IMR-90 (cell line): Measurements from ENCODE around the gene MS4A13. TPM values are rescaled to one million over a fixed set of nuclear protein-coding genes. Genes with fewer than 3 reads are reported as not detected.

Source experiments
- ATAC-seq: fragments of 200-7000 bp; cut with Tn5 transposase; 2 replicates; pipeline ENCODE4 v1.9.1; 2020; ENCODE audit warnings: low read depth, mild to moderate bottlenecking, moderate library complexity
- BruUV-seq: library from RNA; stranded (reverse); fragments of 400-500 nt; replicated peaks from 2 replicates; lab custom pipeline; 2021; lab: Mats Ljungman, UMichigan
- CTCF ChIA-PET: fragments of 300-600 bp; formaldehyde crosslinking; extraction: SDS; loops from one replicate; lab custom pipeline; 2021; ENCODE audit warnings: antibody characterized with exemption; lab: Yijun Ruan, JAX
- POLR2A ChIA-PET: fragments of 300-600 bp; sonication (Branson Sonifier 250); formaldehyde crosslinking; loops from one replicate; lab custom pipeline; 2022; ENCODE audit warnings: antibody characterized with exemption; ENCODE audit not compliant: unreplicated experiment; lab: Charles Lee
- DNase-seq: peaks from one replicate; pipeline ENCODE4 v3.0.0; 2013
- H2AFZ ChIP-seq: replicated peaks from 2 replicates; pipeline ENCODE3; 2013; ENCODE audit warnings: low read length, mild to moderate bottlenecking; ENCODE audit not compliant: poor library complexity
- H2AK5ac ChIP-seq: 2 replicates; pipeline ENCODE4 v1.6.1; 2013; ENCODE audit warnings: low read depth, low read length, inconsistent platforms
- H2AK9ac ChIP-seq: replicated peaks from 2 replicates; pipeline ENCODE3; 2013; ENCODE audit warnings: mild to moderate bottlenecking, low read depth, low read length, moderate library complexity; ENCODE audit not compliant: poor library complexity
- H2BK120ac ChIP-seq: 2 replicates; pipeline ENCODE4 v1.6.1; 2013; ENCODE audit warnings: low read depth, low read length, inconsistent platforms
- H2BK15ac ChIP-seq: 3 replicates; pipeline ENCODE4 v1.6.1; 2013; ENCODE audit warnings: low read depth, low read length, inconsistent platforms
- H2BK20ac ChIP-seq: 2 replicates; pipeline ENCODE4 v1.6.1; 2013; ENCODE audit warnings: low read depth, mild to moderate bottlenecking, inconsistent platforms, low read length, moderate library complexity
- H2BK5ac ChIP-seq: 2 replicates; pipeline ENCODE4 v1.6.1; 2013; ENCODE audit warnings: mild to moderate bottlenecking, low read depth, low read length, inconsistent platforms; ENCODE audit not compliant: poor library complexity, severe bottlenecking
- H3K14ac ChIP-seq: replicated peaks from 2 replicates; pipeline ENCODE4 v1.6.1; 2013; ENCODE audit warnings: low read depth, low read length, inconsistent platforms
- H3K18ac ChIP-seq: 2 replicates; pipeline ENCODE4 v1.6.1; 2013; ENCODE audit warnings: low read depth, low read length, control low read depth
- H3K23ac ChIP-seq: 2 replicates; pipeline ENCODE4 v1.6.1; 2013; ENCODE audit warnings: low read depth, low read length, inconsistent platforms
- H3K27ac ChIP-seq: 2 replicates; pipeline ENCODE4 v1.5.1; 2013; ENCODE audit warnings: mild to moderate bottlenecking, control low read depth, low read length; ENCODE audit not compliant: insufficient read depth
- H3K27me3 ChIP-seq: 2 replicates; pipeline ENCODE4 v1.6.1; 2013; ENCODE audit warnings: low read length; ENCODE audit not compliant: control insufficient read depth, insufficient read depth
- H3K36me3 ChIP-seq: 2 replicates; pipeline ENCODE4 v1.6.1; 2013; ENCODE audit warnings: low read length, mixed read lengths; ENCODE audit not compliant: control insufficient read depth, insufficient read depth
- H3K4ac ChIP-seq: 2 replicates; pipeline ENCODE4 v1.6.1; 2013; ENCODE audit warnings: low read depth, low read length, inconsistent platforms
- H3K4me1 ChIP-seq: 2 replicates; pipeline ENCODE4 v1.6.1; 2013; ENCODE audit warnings: low read length, mixed read lengths; ENCODE audit not compliant: control insufficient read depth, insufficient read depth
- H3K4me2 ChIP-seq: 2 replicates; pipeline ENCODE4 v1.6.1; 2013; ENCODE audit warnings: low read depth, mild to moderate bottlenecking, control low read depth, low read length, moderate library complexity
- H3K4me3 ChIP-seq: 2 replicates; pipeline ENCODE4 v1.5.1; 2013; ENCODE audit warnings: low read depth, mild to moderate bottlenecking, control low read depth, low read length, moderate library complexity; ENCODE audit not compliant: insufficient read depth
- H3K56ac ChIP-seq: 2 replicates; pipeline ENCODE4 v1.6.1; 2013; ENCODE audit warnings: low read length, inconsistent platforms; ENCODE audit not compliant: insufficient read depth; ENCODE audit errors: extremely low read depth
- H3K79me1 ChIP-seq, 2 experiments: 2 replicates each; pipeline ENCODE4 v1.6.1; 2013; ENCODE audit warnings: low read length in 2 of 2, inconsistent platforms in 1 of 2, low read depth in 1 of 2
- H3K9ac ChIP-seq: 2 replicates; pipeline ENCODE4 v1.6.1; 2013; ENCODE audit warnings: low read depth, low read length, control low read depth
- H3K9me1 ChIP-seq: 2 replicates; pipeline ENCODE4 v1.6.1; 2013; ENCODE audit warnings: low read length, inconsistent platforms; ENCODE audit not compliant: insufficient read depth
- H3K9me3 ChIP-seq: 2 replicates; pipeline ENCODE4 v1.6.1; 2013; ENCODE audit warnings: low read length; ENCODE audit not compliant: control insufficient read depth, insufficient read depth
- H4K20me1 ChIP-seq: 2 replicates; pipeline ENCODE4 v1.6.1; 2013; ENCODE audit warnings: low read length, inconsistent platforms; ENCODE audit not compliant: insufficient read depth
- H4K5ac ChIP-seq: 2 replicates; pipeline ENCODE4 v1.6.1; 2013; ENCODE audit warnings: mild to moderate bottlenecking, low read depth, low read length, control low read depth
- H4K8ac ChIP-seq, 2 experiments: 2 replicates each; pipeline ENCODE4 v1.6.1; 2013; ENCODE audit warnings: low read depth in 2 of 2, low read length in 2 of 2, control low read depth in 1 of 2, inconsistent platforms in 1 of 2
- H4K91ac ChIP-seq: 2 replicates; pipeline ENCODE4 v1.6.1; 2013; ENCODE audit warnings: low read depth, low read length, inconsistent platforms; ENCODE audit not compliant: insufficient read depth
- BHLHE40 ChIP-seq: fragments of 150-350 bp; IDR thresholded peaks from 2 replicates; pipeline ENCODE4 v1.6.1; 2016; ENCODE audit warnings: mild to moderate bottlenecking, low read depth, low read length
- CEBPB ChIP-seq: IDR thresholded peaks from 2 replicates; pipeline ENCODE4 v1.6.1; 2012; ENCODE audit warnings: low read depth, low read length, improper control_type of control experiment
- CHD1 ChIP-seq: IDR thresholded peaks from 2 replicates; pipeline ENCODE4 v1.6.1; 2012; ENCODE audit warnings: low read depth, low read length, improper control_type of control experiment
- CTCF ChIP-seq: conservative IDR thresholded peaks from 2 replicates; pipeline ENCODE4 v1.5.1; 2012; ENCODE audit warnings: mild to moderate bottlenecking, low read depth, low read length, improper control_type of control experiment
- ELK1 ChIP-seq: fragments of 150-350 bp; IDR thresholded peaks from 2 replicates; pipeline ENCODE4 v1.6.1; 2016; ENCODE audit warnings: low read depth, mild to moderate bottlenecking, low read length, moderate library complexity, borderline replicate concordance
- FOS ChIP-seq: fragments of 150-350 bp; IDR thresholded peaks from 2 replicates; pipeline ENCODE4 v1.6.1; 2016; ENCODE audit warnings: low read depth, low read length
- MAFK ChIP-seq: IDR thresholded peaks from 2 replicates; pipeline ENCODE4 v1.6.1; 2012; ENCODE audit warnings: low read depth, low read length, improper control_type of control experiment
- MAZ ChIP-seq: IDR thresholded peaks from 2 replicates; pipeline ENCODE4 v1.6.1; 2012; ENCODE audit warnings: low read depth, mild to moderate bottlenecking, low read length, improper control_type of control experiment, moderate library complexity, borderline replicate concordance
- MXI1 ChIP-seq: IDR thresholded peaks from 2 replicates; pipeline ENCODE4 v1.6.1; 2012; ENCODE audit warnings: low read depth, mild to moderate bottlenecking, low read length, moderate library complexity, borderline replicate concordance
- NFE2L2 ChIP-seq: fragments of 150-350 bp; IDR thresholded peaks from 2 replicates; pipeline ENCODE4 v1.6.1; 2016; ENCODE audit warnings: low read depth, mild to moderate bottlenecking, low read length
- POLR2A ChIP-seq: IDR thresholded peaks from 2 replicates; pipeline ENCODE4 v1.6.1; 2012; ENCODE audit warnings: mild to moderate bottlenecking, low read depth, low read length
- RAD21 ChIP-seq: IDR thresholded peaks from 2 replicates; pipeline ENCODE4 v1.6.1; 2012; ENCODE audit warnings: low read length, improper control_type of control experiment
- RCOR1 ChIP-seq: IDR thresholded peaks from 2 replicates; pipeline ENCODE4 v1.6.1; 2012; ENCODE audit warnings: mild to moderate bottlenecking, low read length, improper control_type of control experiment; ENCODE audit not compliant: insufficient replicate concordance
- RFX5 ChIP-seq: IDR thresholded peaks from 2 replicates; pipeline ENCODE4 v1.8.0; 2012; ENCODE audit warnings: low read depth, mild to moderate bottlenecking, low read length, moderate library complexity
- SMC3 ChIP-seq: fragments of 150-350 bp; IDR thresholded peaks from 2 replicates; pipeline ENCODE4 v1.6.1; 2016; ENCODE audit warnings: low read depth, mild to moderate bottlenecking, antibody characterized with exemption, low read length, moderate library complexity
- USF2 ChIP-seq: fragments of 150-350 bp; IDR thresholded peaks from 2 replicates; pipeline ENCODE4 v1.6.1; 2017; ENCODE audit warnings: mild to moderate bottlenecking, antibody characterized with exemption, low read length, low read depth
- WGBS, 2 experiments: methylation state at CpG; one replicate each; pipeline versions ENCODE4 v1.1.5 to v1.1.7; 2013; ENCODE audit warnings: missing lambda C conversion rate in 2 of 2; ENCODE audit not compliant: insufficient read length in 1 of 2; ENCODE audit errors: extremely low coverage in 2 of 2; 5-methylcytosine and 5-hydroxymethylcytosine counted together
- dilution Hi-C: fragments of 300-500 bp; cut with HindIII; formaldehyde crosslinking; loops from one replicate; pipeline ENCODE4 v1.14.3; 2018; ENCODE audit warnings: low sequenced_read_pairs; ENCODE audit not compliant: unreplicated experiment
- in situ Hi-C: fragments of 300-500 bp; cut with MboI; formaldehyde crosslinking; loops from 3 replicates; pipeline ENCODE4 v1.14.3; 2019; ENCODE audit warnings: low sequenced_read_pairs, inconsistent platforms, mixed read lengths
- intact Hi-C: fragments of 100-400 bp; cut with micrococcal nuclease; formaldehyde crosslinking; loops from 2 replicates; pipeline ENCODE4 v1.10.0; 2022
- polyA plus RNA-seq, 3 experiments: library from polyadenylated mRNA; depleted of rRNA; stranded (reverse); fragments of >200 nt; gene quantifications; 2 replicates each; pipeline ENCODE4 v1.2.3, GENCODE V29; 2012; ENCODE audit warnings: low replicate concordance in 1 of 3
- total RNA-seq: library from RNA; depleted of rRNA; stranded (reverse); fragments of >200 nt; gene quantifications from 2 replicates; pipeline ENCODE4 v1.2.3, GENCODE V29; 2012

The MS4A13 gene
- total and polyA plus RNA-seq, 2 of the 4 experiments (the other 2 are of a cell fraction): not detected

GRCh38 chr11:60502221-60502775, 12.9 kb upstream of the MS4A13 start:
- Histone ChIP-seq H3K27me3 (no peaks in the 10 kb centered on the region), H2BK20ac (no peak overlapping the region), H3K9ac (no peak overlapping the region), H4K5ac (no peak overlapping the region), H4K8ac (no peak overlapping the region), H3K14ac (no peak overlapping the region), H2BK5ac (no peak overlapping the region), H3K4me2 (no peak overlapping the region), H4K91ac (no peak overlapping the region), H3K4me3 (no peak overlapping the region), H3K56ac (no peak overlapping the region), H2AK5ac (no peak overlapping the region), H4K20me1 (no peaks in the 10 kb centered on the region), H3K9me1 (no peaks in the 10 kb centered on the region), H2BK15ac (no peak overlapping the region), H3K4me1 (no peaks in the 10 kb centered on the region), H3K79me1 (no peaks in the 10 kb centered on the region), H3K4ac (no peak overlapping the region), H3K27ac (no peak overlapping the region), H2AFZ (no peak overlapping the region), H3K9me3 (peaks cover 6% of the 10 kb centered on the region), H3K36me3 (no peaks in the 10 kb centered on the region), H3K23ac (no peak overlapping the region), H3K18ac (no peak overlapping the region), H2BK120ac (no peak overlapping the region), H2AK9ac (no peak overlapping the region)
- intact Hi-C loops (no loop called here), dilution Hi-C loops (no loop called here), in situ Hi-C loops (no loop called here)
- ATAC-seq: no peak
- no peak for TF ChIP-seq CEBPB
- no peak for TF ChIP-seq USF2
- no peak for TF ChIP-seq POLR2A
- no peak for TF ChIP-seq CHD1
- no peak for TF ChIP-seq SMC3
- no peak for TF ChIP-seq MXI1
- TF ChIP-seq MAFK: no peak
- TF ChIP-seq FOS: no peak
- no peak for TF ChIP-seq ELK1
- no peak for TF ChIP-seq RCOR1
- no peak for TF ChIP-seq NFE2L2
- no peak for TF ChIP-seq CTCF
- TF ChIP-seq RFX5: no peak
- TF ChIP-seq BHLHE40: no peak
- no peak for TF ChIP-seq MAZ
- no peak for TF ChIP-seq RAD21
- POLR2A ChIA-PET: no interaction called here
- DNase-seq: no peak
- BruUV-seq: no TSS peak
- no CpG with 5 or more reads among the region's 3 CpGs for WGBS, 2 experiments
- CTCF ChIA-PET: no interaction called here
